ENCODE results near the gene RTEL1.

DNA sequence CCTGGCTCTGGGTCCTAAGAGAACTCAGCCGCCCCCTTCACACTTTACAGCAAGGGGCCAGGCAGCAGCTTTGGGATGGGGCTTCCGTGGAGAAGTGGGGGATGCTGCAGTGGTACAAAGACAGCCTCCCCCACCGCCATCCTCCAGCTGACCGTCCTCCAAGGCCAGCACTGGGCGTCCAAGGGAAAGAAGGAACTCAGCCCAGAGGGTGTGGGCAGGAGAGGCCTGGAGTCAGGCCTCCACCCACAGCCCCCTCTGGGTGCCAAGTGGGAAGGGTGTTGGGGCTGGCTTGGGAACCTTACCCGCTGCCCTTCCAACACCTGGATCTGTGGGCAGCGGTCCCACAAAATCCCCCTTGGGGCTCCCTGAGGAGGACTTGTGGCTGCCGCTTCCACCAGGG, 18.0 kb upstream of the RTEL1 start:
- no peak for TF ChIP-seq CTCF (IDR thresholded peaks at IDR 0.05 in 8 of 11, conservative IDR thresholded peaks at IDR 0.05 in 3 of 11)
- TF ChIP-seq POLR2A (IDR thresholded peaks at IDR 0.05): no peak
